HG03095 (cell line): ENCODE data around the gene GARRE1.
"Not testable (repeated sequence)": the region's sequence is repeated elsewhere in the genome, so short reads cannot be mapped to it uniquely, and the experiment has no call there.

ENCODE experiments used
- ATAC-seq: cut with Tn5 transposase; IDR thresholded peaks from one replicate; pipeline ENCODE4 v1.9.1; 2021; ENCODE audit warnings: moderate library complexity; ENCODE audit not compliant: unreplicated experiment

GARRE1 gene

DNA sequence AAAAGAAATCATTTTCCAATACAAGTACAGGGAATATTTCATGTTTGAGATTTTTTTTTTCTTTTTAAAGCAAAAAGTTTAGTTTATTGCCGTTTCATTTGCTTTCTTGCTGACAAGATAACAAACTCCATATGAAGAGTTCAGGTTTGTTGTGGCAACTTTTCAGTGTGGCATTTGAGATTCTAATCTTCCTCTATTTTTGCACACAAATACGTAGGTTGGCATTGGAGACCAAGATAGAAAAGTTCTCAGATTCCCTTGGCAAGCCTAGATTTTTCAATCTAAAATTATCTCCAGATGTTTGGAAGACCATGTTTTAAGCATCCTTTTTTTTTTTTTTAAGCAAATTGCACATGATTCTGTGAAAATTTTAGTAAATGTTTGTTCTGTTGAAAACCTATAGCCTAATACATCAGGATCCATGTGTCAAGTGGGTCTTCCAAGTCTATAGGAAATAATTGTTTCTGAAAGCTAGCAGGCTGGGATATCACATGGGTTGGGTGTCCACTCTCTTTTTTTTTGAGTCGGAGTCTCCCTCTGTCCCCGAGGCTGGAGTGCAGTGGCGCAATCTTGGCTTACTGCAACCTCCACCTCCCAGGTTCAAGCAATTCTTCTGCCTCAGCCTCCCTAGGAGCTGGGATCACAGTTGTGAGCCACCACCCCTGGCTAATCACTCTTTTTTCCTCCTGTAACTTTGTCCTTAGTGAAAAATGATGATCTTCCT is 2.6 kb downstream of the GARRE1 start:
- no peak for ATAC-seq

DNA sequence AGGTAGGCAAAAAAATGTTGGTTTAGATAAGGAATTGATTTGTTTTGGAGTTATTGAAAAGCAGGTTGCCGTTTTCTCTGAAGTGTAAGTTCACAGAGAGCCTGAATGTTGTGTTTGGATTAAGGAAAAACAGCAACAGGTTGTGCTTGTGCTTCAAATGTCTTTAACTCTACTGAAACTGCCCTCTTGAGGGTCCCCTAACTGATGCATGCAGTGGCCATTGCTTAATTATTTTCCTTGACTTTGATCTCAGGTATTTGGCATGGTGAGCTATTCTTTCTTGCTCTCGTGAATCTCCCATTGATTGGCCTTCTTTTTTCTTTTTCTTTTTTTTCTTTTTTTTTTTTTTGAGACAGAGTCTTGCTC is 3.2 kb downstream of the GARRE1 start:
- ATAC-seq: no peak

DNA sequence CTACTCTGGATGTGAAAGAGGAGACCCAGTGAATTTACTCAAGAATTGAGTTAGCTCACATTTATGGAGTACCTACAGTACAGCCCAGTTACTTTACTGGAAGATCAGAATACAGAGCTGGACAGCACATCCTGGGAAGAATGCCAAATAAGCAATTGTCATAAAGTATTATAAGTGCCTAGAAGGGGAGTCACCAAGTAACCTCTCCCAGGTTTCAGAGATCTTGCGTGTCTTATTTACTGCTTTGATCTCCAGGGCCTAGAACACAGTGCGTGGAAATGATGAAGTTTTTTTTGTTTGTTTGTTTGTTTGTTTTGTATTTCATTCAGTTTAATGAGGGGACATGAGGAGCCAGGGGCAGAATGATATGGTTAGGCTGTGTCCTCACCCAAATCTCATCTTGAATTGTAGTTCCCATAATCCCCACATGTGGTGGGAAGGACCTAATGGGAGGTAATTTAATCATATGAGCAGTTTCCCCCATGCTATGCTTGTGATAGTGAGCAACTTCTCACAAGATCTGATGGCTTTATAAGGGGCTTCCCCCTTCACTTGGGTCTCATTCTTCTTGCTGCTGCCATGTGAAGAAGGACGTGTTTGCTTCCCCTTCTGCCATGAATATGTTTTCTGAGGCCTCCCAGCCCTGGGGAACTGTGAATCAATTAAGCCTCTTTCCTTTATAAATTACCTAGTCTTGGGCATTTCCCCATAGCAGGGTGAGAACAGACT is 5.2 kb downstream of the GARRE1 start:
- ATAC-seq: no peak

DNA sequence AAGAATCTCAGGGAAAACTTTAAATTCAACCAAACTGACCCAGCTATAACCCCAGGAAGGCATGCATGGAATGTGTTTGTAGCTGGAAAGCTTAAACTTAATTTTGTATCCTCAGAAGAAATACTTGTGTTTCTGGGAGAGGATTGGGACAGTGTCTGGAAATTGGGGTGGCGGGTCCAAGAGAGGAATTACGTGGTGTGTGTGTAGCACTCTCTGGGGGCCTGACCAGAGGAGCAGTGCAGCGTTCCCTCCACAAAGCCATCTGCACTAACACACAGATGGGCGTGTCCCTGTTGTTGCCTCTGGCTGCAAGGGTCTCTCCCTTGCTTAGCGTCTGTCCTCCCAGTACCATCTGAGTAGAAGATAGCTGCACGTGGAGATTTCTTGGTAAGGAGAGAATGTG is 6.4 kb downstream of the GARRE1 start:
- no peak for ATAC-seq

- no peak for ATAC-seq
These were observed 7.2 kb downstream of the GARRE1 start for GRCh38 chr19:34261334-34262109.

- no peak for ATAC-seq
These were observed 9.4 kb downstream of the GARRE1 start for GRCh38 chr19:34263745-34264237.

GRCh38 chr19:34265221-34265650 is 10.9 kb downstream of the GARRE1 start:
- ATAC-seq: no peak

- no peak for ATAC-seq
These were observed 14.7 kb downstream of the GARRE1 start for GRCh38 chr19:34269081-34269480.

- ATAC-seq: no peak
These were observed 15.1 kb downstream of the GARRE1 start for GRCh38 chr19:34269489-34269888.

DNA sequence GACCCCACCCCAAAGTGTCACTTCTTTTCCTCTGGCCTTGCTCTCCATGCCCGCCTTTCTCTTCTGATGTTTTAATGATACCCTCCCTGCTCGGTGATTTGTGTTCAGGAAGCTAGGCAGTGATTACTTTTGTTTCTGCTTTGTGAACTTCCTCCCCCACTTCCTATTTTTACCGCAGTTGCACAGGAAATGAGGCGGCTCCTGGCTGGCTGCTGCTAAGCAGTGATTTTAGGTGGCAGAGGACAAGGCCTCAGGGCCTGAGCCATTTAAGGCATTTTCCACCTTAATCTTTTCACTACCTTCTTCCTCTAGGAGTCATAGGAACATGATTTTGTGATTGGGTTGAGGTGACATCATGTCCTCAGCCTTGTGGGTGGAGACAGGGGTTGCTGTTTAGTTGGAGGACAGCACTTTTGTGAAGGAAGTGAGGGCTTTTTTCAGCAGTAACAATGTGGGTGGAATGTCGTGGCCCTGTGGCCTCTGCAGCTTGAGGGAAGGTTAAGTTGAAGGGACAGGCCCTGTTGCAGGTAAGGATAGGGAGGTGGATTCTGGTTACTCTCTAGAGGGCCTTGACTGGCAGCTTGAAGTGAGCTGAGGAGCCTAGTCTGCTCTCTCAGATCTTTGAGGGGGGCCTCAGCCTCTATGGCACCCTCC is 15.7 kb downstream of the GARRE1 start:
- ATAC-seq: peak; percentile 59

GRCh38 chr19:34273121-34273520 is 18.8 kb downstream of the GARRE1 start:
- ATAC-seq: no peak

GRCh38 chr19:34274284-34274826 is 20.0 kb downstream of the GARRE1 start:
- ATAC-seq: no peak

DNA sequence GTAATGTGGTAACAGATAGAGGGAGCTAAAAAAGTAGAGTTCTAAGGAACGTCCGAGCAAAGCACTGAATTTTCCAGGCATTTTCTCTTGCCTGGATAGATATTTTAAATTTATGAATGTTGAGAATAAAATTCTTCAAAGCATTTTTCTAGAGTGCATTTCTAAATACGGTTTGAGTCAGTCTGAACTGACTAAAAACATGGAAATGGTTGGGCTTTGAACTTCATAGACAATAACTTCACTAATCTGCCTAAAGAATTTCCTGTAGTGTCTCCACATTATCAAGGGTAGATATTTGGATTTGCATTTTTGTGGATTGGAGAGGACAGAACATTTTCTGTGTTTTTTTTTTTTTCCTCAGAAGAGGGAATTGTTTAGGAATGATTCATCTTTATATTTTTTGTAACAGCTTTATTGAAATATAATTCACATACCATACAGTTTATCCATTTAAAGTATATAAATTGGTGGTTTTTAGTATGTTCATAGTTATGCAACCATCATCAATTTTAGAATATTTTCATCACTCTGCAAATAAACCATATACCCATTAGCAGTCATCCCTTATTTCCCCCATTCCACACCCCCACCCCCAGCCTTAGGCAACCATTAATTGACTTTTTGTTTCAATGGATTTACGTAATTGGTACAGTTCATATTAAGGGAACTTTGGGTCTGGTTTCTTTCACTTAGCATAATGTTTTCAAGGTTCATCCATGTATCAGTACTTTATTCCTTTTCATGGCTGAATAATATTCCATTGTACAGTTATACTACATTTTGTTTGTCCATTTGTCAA is 20.7 kb downstream of the GARRE1 start:
- ATAC-seq: no peak

DNA sequence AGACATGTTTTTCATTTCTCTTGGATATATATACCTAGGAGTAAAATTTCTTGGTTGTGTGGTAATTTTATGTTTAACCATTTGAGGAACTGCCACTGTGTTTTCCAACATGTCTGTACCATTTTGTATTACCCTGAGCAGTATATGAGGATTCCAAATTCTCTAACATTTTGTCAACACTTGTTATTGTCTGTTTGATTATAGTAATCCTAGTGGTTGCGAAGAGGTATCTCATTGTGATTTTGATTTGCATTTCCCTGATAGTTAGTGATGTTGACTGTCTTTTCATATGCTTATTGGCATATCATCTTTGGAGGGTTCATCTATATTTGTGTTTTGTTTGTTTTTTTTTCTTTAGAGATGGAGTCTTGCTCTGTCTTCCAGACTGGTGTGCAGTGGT is 21.4 kb downstream of the GARRE1 start:
- no peak for ATAC-seq

- no peak for ATAC-seq
These were observed 22.3 kb downstream of the GARRE1 start for GRCh38 chr19:34276614-34277013.

DNA sequence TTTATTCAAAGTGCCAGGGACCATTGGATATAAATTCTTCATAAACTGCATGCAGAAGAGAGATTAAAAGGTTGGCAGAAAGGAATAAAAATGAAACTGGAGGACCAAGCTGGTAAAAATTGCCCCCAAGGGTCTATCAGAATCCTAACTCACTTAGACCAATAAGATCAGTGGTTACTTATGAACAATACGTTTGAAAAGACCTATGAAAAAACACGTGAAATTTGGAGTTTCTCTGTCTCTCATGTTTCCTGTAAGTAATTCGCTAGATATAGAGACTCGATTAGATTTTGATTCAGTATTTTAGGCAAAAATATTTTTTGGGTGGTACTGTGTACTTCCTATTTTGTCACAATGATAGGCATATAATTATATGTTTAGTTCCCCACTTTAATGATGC is 22.9 kb downstream of the GARRE1 start:
- ATAC-seq: no peak

GRCh38 chr19:34278783-34279182 is 24.4 kb downstream of the GARRE1 start:
- ATAC-seq: no peak

DNA sequence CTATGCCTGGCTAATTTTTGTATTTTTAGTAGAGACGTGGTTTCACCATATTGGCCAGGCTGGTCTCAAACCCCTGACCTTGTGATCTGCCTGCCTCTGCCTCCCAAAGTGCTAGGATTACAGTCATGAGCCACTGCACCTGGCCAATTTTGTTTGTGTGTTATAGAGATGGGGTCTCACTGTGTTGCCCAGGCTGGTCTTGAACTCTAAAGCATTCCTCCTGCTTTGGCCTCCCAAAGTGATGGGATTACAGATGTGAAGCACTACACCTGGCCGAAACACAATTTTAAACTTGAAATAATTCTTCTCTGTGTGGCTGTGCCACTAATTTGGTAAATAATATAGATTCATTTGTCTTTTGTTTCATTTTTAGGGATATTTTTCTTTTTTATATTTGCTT is 27.1 kb downstream of the GARRE1 start:
- ATAC-seq: not testable (repeated sequence)

DNA sequence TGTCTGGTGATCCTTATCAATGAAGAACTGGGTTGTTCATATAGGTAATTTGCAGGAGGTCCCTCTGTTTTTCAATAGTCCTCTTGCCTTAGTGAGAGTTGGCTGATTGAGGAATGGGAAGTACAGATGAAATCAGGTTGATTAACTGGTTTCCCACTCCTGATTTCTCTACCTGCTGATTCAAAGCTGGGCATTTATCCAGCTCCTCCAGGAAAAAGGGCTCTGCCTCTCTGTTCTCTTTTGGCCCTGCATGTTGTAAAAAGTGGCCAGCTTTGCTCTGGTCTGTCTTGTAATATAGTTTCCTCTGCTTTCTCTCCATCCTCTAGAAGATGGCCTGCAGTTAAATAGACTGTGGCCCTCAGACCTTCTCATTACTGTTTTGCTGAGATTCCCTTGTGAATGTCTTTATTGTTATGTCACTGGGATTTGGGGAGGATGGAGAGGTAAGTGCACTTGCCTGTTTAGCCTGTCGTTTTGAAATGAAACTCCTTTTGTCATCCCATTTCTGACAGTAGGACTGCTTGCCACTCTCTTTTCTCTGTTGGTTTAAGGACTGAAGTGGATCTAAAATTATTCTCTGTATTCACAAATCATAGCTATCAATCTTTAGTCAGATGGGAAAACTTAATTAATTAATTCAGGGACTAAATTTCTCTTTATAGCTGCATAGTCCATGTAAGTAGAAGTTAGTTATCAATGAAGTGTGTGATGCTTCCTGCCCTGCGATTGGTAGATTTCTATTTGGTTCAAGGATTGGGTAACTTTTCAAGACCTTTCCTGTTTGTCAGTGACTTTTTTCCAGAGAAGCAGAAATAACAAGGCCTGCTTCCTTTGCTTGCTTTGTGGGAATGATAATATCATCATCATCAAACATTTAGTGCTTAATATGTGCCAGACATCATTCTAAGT is 28.5 kb downstream of the GARRE1 start:
- ATAC-seq: no peak
